GM18873 (cell line): Measurements from ENCODE around the gene BCAR3.

Source experiments
- ATAC-seq: cut with Tn5 transposase; IDR thresholded peaks from one replicate; pipeline ENCODE4 v1.9.1; 2021; ENCODE audit warnings: mild to moderate bottlenecking, moderate library complexity, moderate number of reproducible peaks; ENCODE audit not compliant: unreplicated experiment, low FRiP score

BCAR3 gene

DNA sequence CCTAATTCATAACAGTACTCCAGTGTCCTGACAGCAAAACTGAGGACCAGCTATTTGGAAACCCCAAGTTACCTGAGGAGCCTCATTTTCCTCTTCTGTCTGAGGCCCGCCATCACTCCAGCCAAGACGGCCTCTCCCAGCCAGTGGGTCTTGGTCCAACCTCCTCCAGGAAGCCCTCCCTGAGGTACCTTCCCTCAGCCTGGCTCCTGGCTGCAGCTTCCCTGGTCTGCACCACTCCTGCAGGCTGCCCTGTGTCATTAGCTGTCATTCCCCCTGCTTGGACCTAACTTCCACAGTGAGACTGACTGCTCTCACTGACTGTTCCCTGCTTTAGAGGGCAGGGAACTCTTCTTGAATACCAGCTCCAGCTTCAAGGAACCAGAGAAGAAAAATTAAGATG, 33.0 kb downstream of the BCAR3 start:
- no peak for ATAC-seq

DNA sequence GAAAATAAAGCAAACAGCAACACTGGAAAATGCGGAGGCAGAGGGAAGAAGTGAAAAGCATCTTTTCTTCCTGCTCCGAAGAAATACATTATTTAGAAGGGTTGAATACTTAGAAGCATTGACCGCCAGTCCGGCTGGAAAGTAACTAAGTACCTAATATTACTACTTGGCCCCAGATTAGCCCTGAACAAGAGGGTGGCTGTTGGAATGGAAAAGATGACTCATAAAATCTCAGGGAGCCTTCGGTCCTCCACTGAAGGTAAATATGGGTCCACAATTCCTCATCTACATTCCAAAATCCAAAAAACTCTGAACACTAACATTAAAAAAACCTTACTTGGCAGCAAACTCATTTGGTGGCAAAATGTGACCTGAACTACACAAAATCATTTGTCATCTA, 40.1 kb downstream of the BCAR3 start:
- no peak for ATAC-seq

DNA sequence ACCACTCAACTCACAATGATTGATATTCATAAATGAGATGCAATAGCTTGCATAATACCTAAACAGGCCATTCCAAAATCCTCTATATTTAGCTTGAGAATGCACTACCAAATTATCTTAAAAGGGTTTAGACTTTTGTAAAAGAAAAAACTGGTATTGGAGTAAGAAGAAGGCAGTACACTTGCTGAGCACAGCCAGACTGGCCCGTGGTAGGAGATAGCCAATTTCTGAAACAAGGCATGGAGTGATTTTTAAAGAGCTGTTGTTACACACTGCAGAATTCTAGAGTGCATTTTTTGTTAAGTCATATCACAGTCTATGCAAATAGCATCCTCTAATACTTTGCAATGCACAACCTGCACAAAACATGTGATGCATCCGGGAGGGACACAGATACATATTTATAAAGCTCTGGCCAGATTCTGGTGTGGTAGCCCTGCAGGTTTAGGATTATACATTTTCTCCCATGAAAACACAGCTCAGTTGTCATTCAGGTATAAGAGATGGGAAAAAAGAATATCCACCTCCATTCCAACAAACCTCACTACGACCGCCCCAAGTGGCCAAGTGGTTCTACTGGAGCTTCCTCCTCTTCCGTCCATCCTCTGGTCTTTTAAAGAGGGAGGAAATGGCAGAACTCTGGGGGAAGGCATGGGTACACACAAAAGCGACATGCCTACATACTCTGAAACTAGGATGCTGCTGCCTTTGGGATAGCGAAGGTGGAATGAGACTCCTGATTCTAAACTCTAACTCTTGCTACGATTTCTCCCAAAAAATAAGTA, 40.8 kb downstream of the BCAR3 start:
- ATAC-seq = no peak

DNA sequence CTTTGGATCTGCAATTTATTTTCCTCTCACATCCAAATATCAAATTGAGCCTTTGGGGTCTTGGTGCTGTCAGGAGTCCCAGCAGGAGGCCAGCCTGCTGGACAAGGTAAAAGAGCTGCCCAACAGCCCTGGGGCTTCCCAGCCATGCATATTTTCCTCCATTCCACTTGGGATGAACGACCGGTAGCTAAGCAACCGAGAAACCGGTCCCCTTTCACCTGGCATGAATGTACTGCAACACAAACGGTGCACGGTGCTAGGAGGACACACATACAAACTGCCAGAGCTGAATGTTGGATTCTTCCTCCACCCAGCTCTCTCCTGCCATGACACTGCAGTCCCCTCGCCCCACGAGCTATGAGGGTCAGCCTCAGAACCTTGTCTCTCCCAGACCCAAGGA, 42.7 kb downstream of the BCAR3 start:
- no peak for ATAC-seq

DNA sequence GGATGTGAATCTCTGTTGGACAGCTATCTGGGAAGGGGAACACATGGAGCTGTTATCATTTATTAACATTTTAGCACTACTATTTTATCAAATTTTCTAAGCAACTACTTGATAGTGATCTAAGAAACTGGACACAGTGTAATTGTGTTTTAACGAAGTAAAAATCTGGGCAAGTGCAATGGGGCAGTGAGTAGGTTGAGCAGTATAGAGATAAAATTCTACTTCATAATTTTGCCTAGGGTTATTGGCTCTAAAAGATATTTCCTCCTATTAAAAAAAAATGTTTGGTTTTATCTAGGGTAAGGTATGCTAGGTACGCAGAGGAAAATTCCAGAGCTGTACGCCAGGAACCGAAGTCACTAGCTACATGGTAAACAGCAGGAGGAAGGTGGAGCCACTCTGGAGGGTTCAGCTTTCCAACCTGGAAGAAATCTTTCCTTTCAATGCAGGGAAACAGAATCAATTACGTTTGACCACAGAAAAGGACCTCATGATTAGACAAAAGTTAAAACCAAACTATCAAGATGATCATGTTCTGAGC, 43.3 kb downstream of the BCAR3 start:
- ATAC-seq = no peak

DNA sequence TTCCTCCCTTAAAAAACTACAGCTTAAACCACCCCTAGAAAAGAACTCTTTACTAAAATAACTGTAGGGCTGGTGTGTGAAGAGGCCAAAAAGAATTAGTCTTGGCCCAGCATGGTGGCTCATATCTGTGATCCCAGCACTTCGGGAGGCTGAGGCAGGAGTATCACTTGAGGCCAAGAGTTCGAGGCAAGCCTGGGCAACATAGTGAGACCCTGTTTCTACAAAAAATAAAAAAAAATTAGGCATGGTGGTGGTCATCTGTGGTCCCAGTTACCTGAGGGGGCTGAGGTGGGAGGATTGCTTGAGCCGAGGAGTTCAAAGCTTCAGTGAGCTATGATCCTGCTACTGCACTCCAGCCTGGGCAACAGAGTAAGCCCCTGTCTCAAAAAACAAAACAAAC, 44.9 kb downstream of the BCAR3 start:
- no peak for ATAC-seq

DNA sequence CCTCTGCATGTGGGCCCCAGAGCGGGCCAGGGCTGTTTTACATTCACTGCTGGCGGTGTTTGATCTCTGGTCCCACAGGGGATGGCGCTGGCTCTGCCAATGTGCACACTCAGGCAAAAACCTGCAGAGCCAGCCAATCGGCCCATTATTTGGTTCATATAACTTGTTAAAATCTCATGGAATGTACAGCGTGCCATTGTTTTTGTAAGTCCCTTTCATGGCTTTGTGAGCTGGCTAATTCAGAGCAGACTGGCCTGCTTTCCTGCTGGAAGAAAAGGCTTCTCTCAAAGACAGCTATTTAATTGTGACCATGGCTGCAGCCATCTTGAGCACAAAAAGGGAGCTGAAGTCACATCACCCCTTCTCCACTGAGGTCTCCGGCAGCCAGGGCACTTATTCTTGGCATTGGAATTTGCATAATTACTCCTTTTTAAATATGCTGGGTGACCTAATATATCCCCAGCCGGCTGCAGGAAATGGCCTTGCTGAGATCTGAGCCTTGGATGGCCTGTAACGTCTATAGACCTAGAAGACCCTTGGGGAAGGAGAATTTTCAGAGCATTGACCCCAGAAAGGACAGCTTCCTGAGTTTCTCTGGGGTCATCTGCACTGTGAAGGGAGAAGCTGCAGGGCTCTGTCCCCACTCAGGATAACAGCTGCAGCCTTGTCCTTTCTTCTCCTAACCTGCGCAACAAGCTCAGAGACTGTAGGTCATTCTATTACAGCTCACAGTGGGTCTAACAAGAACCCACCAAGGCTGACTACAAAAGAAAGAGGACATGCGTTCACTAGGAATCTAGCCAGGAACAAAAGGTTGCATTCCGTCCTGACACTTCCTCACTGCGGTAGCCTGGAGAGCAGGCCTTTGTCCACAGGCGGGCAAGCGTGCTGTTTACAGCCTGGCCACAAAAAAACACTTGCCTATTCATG, 45.8 kb downstream of the BCAR3 start:
- no peak for ATAC-seq

DNA sequence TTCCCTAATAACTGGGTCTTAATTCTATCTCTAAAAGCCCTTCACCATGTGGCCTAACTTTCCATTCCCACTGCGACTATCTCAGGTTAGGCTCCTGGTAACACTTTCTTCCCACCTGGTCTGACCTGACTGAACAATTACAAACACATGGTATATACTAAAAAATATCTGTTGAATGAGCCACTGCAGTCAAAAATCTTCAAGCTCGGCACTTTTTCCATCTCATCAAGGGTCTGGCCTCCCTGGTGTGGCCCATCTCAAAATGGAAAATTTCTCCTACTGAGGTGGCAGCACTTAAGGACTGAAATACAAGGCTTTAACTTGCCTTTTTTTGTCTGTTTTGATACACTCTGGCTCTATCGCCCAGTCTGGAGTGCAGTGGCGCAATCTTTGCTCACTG, 48.3 kb downstream of the BCAR3 start:
- no peak for ATAC-seq

DNA sequence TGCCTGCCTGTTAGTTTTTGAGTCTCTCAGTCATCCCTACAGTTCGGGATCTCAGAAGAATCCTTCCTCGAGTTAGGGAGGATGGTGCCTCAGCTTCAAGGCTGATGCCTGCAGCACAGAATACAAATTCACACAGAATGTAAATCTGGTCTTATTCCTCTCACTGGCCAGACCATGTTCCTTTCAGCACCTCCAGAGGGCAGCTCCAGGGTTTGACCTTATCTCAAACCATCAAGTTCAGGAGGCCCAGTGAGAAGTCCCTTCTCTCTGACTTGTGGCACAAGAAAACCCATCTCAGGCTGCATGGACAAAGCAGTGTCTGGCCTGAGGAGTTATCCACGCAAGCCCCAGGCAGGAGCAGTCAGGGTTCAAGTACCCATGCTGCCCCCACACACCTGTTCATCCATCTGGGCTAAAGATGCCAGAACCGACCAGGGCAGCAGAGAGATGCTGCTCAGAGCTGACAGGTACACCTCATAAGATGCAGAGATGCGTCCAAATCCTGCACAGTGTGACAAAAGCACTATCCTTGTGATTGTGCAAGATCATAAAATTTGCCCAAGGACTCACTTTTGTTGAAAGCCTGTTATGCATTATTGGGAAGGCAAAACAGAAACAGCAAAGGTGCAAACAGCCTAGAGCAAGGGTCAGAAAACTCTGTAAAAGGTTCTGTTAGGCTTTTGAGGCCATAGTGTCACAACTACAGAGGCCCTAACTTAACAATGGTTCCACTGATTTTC, 49.8 kb downstream of the BCAR3 start:
- ATAC-seq = no peak

DNA sequence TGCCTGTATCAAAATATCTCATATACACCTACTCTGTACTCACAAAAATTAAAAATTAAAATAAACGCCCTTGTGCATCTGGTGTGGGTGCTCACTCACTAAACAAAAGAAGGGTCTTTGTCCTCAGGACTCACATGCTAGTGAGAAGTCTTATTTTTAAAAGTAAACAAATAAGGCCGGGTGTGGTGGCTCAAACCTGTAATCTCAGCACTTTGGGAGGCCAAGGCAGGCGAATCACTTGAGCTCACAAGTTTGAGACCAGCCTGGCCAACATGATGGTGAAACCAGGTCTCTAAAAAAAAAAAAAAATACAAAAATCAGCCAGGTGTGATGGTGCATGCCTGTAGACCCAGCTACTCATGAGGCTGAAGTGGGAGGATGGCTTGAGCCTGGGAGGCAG, 51.5 kb downstream of the BCAR3 start:
- no peak for ATAC-seq

DNA sequence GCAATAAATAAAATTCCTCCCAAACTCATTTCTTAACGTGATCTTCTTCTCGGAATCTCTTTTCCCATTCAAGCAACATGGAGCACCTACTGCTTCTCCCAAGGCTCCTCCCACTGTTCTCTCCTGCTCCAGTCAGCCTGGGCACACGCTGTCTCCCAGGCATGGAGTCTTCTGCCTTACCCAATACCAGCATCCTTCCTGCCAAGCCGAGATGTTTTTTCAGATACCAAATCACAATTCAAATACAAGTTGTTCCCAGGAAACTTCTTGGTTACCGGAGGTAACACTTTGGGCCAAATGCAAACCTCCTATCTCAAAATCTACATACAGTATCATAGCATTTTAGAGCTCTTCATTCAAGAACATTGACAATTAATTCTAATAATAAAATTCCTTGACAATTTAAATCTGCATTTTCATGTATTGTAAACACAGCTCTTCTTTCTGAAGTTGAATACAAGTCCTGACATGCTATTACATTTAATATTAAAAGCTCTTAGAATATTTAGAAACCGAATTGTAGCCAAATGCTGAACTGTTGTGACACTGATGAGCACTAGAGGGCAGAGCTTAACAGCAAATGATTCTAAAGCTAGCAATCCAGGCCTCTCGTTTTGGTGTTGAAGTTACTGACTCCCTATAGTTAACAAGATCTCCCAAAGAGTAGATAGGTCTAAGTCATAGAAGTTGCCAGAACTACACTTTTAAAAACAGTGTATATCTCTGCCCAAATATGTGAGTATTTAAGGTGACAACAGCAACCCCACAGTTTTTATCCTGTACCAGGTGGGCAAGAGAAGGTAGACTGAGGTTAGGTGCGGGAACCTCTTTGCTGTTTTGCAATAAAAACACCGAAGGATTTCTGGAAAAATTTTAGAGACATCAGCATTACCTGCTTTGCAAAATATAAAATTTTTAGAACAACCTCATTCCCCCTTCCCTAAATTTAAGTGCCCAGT, 52.3 kb downstream of the BCAR3 start:
- ATAC-seq = no peak

DNA sequence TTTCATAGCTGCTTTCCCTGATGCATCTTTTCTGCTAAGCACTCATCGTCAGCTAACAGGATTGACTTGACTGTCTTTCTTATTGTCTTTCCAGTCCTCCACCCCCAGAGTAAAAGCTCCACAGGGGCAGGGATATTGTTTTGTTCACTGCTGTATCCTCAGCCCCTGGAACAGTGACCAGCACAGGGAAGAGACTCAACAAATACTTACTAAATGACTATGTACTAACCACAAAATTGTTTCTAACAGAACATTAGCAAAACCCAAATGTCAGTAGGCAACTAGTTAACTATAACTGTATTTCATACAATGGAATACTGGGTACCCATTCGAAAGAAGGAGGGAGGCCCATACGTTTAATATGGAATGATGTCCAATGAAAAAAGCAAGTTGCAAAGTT, 53.0 kb downstream of the BCAR3 start:
- no peak for ATAC-seq

DNA sequence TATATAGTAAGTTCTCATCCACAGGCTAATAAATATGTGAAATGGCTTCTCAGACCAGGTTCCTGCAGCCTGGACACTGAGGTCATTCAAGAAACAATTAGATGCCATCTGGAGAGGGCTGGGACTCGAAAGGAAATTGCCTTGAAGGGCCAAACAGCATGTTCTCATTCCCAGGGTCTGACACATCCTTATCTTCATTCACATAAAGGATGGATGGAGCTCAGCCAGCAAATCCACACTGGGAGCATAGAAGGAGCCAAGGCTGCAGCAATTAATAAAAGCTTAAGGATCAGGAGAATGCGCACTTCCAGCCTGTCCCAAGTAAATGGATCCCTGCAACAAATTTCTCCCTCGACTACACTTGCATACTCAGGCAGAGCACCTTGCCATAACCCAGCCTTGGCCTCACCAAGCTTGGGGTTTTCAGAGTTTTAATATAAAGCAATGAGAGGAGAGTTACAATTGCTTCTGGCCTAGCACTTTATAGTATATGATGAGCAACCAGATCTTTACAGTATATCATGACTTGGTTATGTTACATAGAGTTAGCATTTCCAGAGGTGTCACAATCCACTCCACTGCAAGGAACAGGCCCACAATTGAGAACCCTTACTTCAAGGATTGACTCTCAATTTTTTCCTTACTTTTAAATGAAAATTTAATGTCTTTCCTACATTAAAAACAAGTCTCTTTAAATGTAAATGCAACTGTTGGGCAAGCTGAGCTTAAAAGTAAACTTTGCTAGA, 55.9 kb downstream of the BCAR3 start:
- no peak for ATAC-seq

DNA sequence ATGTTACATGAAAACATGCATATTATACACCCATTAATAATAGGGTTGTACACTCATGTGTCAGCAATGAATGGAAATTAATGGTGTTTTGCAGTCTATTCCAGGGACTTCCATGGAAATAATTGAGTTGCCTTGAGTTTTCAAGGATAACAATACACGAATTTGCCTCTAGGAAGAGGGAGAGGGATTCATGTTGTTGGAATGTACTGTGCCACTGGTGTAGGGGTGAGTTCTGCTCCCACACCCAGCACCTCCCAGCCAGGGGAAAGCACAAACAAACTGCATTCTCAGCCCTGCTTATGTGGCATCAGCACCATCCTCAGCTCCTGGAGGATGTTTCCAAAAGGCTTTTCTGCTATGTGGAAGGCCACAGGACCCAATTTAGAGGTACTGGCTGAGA, 57.8 kb downstream of the BCAR3 start:
- ATAC-seq = no peak

DNA sequence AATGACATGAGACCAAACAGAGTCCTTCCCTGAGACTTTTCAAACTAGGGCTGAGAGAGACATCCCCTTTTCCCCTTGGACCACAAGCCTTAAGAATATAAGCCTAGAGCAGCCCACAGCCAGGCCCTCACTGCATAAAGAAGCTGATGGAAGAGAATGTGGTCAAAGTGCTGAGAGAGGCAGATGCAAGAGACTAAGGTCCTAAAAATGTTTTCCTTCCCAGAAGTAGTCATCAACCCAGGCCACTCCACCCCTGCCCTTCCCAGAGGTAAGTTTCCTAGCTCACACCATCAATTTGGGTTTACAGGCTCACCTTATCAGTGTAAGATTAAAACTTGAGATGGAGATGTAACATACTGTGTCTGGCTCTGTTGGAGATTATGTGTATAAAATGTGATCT, 58.2 kb downstream of the BCAR3 start:
- ATAC-seq = no peak

DNA sequence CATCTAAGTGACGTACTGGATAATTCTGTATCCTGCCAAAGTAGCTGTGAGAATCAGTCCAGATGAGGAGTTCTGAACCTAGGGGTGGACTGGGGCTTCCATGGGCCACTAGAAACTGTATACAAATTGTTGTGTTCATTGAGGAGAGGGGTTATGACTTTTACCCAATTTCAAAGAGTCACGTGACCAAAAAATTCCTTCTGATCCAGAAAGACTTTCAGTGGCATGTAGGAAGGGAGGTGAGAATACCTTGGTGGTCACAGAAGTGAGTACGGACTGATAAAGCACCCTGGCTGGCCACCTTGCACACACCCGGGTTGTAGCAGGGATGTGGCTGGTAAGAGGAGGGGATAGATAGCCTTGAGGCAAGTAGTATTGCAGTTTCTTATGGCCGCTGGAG, 60.4 kb downstream of the BCAR3 start:
- no peak for ATAC-seq

DNA sequence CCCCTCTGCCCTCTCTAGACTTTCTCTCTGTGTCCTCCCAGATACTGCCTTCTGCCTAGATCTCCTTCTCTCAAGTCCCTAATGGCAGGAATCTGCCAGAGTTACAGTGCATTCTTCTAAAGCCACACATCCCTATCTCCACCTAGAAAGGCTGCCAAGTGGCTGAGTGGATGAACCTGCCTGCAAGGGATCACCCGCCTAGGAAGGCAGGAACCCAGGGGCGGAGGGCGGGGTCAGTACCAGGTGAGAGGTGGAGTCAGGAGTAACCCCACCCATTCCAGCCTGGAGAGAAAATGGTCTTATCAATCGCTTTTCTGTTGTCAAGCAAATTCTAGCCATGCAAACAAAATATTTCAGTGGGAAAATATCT, 60.8 kb downstream of the BCAR3 start:
- ATAC-seq = no peak

DNA sequence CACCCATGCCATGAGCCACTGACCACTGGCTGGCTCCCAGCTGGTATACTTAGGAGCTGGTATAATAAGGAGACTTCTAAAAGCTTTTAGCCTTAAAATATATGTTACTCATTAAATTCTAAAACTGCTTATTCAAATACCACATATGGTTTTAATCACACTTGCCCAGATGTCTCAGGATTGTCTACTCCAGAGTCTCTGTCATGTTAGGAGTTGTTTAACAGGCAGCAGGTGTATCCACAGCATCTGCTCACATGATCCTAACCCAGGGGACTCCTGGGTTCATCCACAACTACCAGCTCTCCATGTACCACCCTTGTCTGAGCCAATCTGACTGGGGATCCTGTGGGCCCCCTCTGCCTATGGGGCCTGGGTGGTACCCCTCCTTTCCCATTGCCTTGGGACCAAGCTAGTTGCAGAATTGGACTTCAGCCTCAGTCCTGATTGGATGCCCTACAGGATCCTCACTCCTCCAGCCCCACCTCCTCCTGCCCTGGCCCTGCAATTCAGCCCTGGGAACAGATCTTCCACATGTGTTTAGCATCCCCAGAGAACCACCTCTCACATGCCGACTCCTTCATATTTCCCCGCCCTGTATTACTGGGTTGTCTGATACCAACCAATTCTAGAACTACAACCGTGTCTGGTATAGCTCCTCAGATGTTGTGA, 61.3 kb downstream of the BCAR3 start:
- no peak for ATAC-seq
